GM12864 (cell line): Measurements from ENCODE around the gene SACM1L.

ENCODE experiments used
- DNase-seq: peaks from one replicate; pipeline ENCODE4 v3.0.0-alpha.2; 2011; ENCODE audit warnings: low read depth
- H3K4me3 ChIP-seq: 2 replicates; pipeline ENCODE4 v1.5.1; 2011; ENCODE audit warnings: mild to moderate bottlenecking, low read depth, low read length, control low read depth
- TF ChIP-seq, protein P1 (sequence below): IDR thresholded peaks from 2 replicates; pipeline ENCODE4 v1.5.1; 2011; ENCODE audit warnings: low read depth, mild to moderate bottlenecking, moderate library complexity, low read length, control low read depth, inconsistent platforms; ENCODE audit errors: missing control alignments

SACM1L gene

DNA sequence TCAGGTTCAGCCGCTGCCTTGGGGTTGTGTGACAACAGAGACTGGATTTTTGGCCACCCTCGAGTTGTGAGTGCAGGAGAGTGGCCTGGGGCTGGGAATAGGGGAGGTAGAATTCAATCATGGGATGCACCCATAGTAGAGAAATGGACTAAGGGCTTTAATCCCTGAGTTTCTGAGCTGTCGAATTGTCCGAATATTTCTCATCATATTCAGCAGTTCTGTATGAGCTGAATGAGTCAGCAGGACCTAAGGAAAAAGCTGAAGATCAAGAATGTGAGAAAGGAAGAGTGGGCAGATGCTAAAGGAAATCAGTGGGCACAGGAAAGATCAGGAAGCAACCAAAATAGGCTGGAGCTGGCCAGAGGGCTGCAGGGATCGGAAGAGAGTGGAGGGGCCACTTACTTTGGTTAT lies 44.4 kb upstream of the SACM1L start:
- DNase-seq: no peak
- no peak overlapping the region for H3K4me3 ChIP-seq

DNA sequence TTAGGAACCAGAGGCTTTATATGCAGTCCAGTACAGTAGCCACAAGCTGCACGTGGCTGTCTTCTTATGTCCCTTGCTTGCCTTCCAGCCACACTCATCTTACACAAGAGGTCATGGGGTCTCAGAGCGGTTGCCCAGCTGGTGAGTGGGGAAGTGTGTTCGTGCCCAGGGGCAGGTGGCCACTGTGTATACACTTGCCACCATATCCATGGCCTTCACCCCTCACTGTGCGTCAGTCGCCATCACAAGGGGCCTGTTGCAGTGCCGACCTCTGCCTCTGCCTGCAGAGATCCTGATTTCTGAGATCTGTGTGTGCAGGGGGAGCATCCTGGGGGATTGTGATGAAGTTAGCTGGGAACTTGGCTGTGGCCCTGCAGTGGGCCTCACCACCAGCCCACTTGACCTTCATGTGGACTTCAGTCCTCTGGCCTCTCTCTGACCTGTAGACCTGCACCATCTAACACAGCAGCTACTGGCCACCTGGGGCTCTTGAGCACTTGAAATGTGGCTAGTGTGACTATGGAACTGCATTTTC lies 43.1 kb upstream of the SACM1L start:
- H3K4me3 ChIP-seq: no peak overlapping the region
- TF ChIP-seq, protein P1, sequence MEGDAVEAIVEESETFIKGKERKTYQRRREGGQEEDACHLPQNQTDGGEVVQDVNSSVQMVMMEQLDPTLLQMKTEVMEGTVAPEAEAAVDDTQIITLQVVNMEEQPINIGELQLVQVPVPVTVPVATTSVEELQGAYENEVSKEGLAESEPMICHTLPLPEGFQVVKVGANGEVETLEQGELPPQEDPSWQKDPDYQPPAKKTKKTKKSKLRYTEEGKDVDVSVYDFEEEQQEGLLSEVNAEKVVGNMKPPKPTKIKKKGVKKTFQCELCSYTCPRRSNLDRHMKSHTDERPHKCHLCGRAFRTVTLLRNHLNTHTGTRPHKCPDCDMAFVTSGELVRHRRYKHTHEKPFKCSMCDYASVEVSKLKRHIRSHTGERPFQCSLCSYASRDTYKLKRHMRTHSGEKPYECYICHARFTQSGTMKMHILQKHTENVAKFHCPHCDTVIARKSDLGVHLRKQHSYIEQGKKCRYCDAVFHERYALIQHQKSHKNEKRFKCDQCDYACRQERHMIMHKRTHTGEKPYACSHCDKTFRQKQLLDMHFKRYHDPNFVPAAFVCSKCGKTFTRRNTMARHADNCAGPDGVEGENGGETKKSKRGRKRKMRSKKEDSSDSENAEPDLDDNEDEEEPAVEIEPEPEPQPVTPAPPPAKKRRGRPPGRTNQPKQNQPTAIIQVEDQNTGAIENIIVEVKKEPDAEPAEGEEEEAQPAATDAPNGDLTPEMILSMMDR: no peak
- DNase-seq: no peak

More for the DNA sequence above, 44.4 kb upstream of the SACM1L start:
- TF ChIP-seq, protein P1: no peak

DNA sequence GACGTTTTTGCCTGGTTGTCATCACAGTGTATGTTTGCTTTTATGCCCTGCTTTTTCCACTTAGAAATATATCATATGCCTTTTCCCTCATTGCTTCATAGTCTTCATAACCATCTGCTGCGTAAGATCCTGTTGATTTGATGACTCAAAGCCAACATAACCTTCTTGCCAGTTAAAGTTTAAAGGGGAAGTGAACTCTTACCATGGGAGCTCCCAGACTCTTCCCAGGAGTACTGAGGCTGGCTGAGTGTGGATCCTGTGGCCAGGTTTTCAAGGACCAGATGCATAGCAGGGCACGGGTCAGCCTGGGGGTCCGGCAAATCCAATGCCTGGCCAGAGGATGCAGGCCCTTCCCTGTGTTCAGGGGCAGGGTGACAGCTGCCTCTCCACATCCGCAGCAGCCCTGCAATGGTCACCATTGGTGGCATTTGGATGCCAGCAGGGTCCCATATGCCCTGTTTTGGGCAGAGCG lies 42.0 kb upstream of the SACM1L start:
- no peak for DNase-seq
- no peak overlapping the region for H3K4me3 ChIP-seq
- TF ChIP-seq, protein P1: no peak

DNA sequence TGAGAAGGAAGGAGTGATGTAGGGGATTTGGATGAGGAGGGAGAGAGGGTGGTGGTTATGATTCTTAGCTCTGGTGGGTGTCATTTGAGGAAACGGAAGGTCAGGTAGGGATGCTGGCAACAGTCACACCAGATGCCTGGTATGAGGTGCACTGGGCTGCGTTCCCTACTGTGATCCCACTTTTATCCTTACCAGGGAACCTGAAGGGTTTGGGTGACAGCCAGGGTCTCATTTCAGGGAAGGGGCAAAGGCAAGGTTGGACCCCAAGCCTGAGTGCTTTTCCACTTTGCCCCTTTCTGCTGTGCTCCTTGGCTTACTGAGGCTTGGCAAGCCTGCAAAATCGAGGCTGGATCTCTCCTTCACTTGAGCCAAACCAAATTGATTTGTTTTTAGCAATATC lies 36.0 kb upstream of the SACM1L start:
- no peak for DNase-seq
- TF ChIP-seq, protein P1: no peak

DNA sequence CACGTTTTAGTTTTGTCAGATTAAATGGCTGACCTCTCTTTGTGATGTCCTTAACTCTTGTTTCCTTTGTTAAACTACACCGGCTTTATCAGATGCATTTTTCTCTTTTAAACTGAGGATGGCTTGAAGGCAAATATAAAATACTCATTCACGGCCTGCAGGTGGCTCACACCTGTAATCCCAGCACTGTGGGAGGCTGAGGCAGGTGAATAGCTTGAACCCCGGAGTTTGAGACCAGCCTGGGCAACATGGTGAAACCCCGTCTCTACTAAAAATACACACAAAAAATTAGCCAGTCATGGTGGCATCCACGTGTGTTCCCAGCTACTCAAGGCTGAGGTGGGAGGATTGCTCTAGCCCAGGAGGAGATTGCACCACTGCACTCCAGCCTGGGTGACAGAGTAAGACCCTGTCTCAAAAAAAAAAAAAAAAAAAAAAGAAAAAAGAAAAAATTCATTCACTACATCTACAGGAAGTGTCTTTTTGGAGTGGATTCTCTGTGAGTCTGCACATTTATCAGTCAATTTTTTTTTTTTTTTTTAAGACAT lies 34.7 kb upstream of the SACM1L start:
- H3K4me3 ChIP-seq: no peak overlapping the region
- TF ChIP-seq, protein P1: no peak

More for the DNA sequence above, 36.0 kb upstream of the SACM1L start:
- no peak overlapping the region for H3K4me3 ChIP-seq

DNA sequence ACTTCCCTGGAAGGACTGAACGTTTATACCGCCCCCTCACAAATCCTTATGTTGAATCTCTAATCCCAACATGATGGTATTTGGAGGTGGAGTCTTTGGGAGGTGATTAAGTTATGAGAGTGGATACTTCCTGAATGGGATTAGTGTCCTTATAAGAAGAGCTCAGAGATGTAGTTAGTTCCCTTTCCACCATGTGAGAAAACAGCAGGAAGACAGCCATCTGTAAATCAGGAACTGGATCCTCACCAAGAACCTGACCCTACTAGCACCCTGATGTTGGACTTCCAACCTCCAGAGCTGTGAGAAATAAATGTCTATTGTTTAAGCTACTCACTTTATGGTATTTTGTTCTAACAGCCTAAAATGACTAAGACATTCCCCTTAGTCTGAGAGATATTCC lies 33.3 kb upstream of the SACM1L start:
- no peak overlapping the region for H3K4me3 ChIP-seq
- TF ChIP-seq, protein P1: no peak
- DNase-seq: no peak

More for the DNA sequence above, 34.7 kb upstream of the SACM1L start:
- DNase-seq: no peak
